T-helper 2 cell (primary cell): ENCODE measurements around the gene LRRC15.
A peak's percentile ranks its signal among the peaks of the same experiment; 100 is the strongest.

ENCODE experiments used
- DNase-seq, 5 experiments: peaks; one replicate each; pipeline versions ENCODE4 v3.0.0 to v3.0.0-alpha.2; 2012 to 2022

The LRRC15 gene

GRCh38 chr3:194315088-194315964 lies 54.2 kb downstream of the LRRC15 start:
- DNase-seq: peak; percentile 54 to 73 (median 71)

- DNase-seq: no peak
Measured at GRCh38 chr3:194314388-194315068, 55.0 kb downstream of the LRRC15 start.

GRCh38 chr3:194313560-194314387 lies 55.8 kb downstream of the LRRC15 start:
- DNase-seq: no peak

GRCh38 chr3:194312743-194313281 lies 56.7 kb downstream of the LRRC15 start:
- DNase-seq: no peak

GRCh38 chr3:194312186-194312742 lies 57.3 kb downstream of the LRRC15 start:
- no peak for DNase-seq

GRCh38 chr3:194311000-194311399 lies 58.5 kb downstream of the LRRC15 start:
- no peak for DNase-seq

- no peak for DNase-seq
Measured at GRCh38 chr3:194310060-194310835, 59.3 kb downstream of the LRRC15 start.

- DNase-seq: no peak
Measured at GRCh38 chr3:194308601-194309449, 60.7 kb downstream of the LRRC15 start.

- no peak for DNase-seq
Measured at GRCh38 chr3:194307849-194308248, 61.7 kb downstream of the LRRC15 start.

GRCh38 chr3:194306771-194307640 lies 62.5 kb downstream of the LRRC15 start:
- peak in 1 of 5 experiments; percentile 72 for DNase-seq

- DNase-seq: peak in 4 of 5 experiments; percentile 15 to 92 (median 38)
Measured at GRCh38 chr3:194306109-194306686, 63.3 kb downstream of the LRRC15 start.

- DNase-seq: no peak
Measured at GRCh38 chr3:194305356-194306108, 64.0 kb downstream of the LRRC15 start.
